Neural cell (in vitro differentiated cells): ENCODE data around the gene HNRNPM. TPM values are rescaled to one million over a fixed set of nuclear protein-coding genes. Genes with fewer than 3 reads are reported as not detected.

Source experiments
- H2AFZ ChIP-seq: fragments of 200-600, 300-800 bp; sonication (generic), shearing (Covaris generic); 2 replicates; pipeline ENCODE4 v1.6.0; 2014; ENCODE audit warnings: low read depth, mild to moderate bottlenecking, antibody characterized with exemption, low read length, moderate library complexity
- H3F3A ChIP-seq: fragments of 200-600 bp; shearing (Covaris generic); 2 replicates; pipeline ENCODE4 v1.6.1; 2016; ENCODE audit warnings: mild to moderate bottlenecking, moderate library complexity, mixed read lengths, antibody characterized with exemption, low read length; ENCODE audit not compliant: insufficient read depth, poor library complexity, severe bottlenecking
- H3K27ac ChIP-seq: fragments of 200-600, 300-800 bp; sonication (generic), shearing (Covaris generic); 2 replicates; pipeline ENCODE4 v1.5.1; 2014; ENCODE audit warnings: mild to moderate bottlenecking, low read length, moderate library complexity
- H3K27me3 ChIP-seq: fragments of 300-800, 200-600 bp; sonication (generic), shearing (Covaris generic); 2 replicates; pipeline ENCODE4 v1.6.0; 2014; ENCODE audit warnings: mild to moderate bottlenecking, low read depth, low read length, moderate library complexity; ENCODE audit not compliant: insufficient read depth
- H3K36me3 ChIP-seq: fragments of 300-800, 200-600 bp; sonication (generic), shearing (Covaris generic); 2 replicates; pipeline ENCODE4 v1.5.1; 2014; ENCODE audit warnings: mild to moderate bottlenecking, antibody characterized with exemption, low read length, moderate library complexity; ENCODE audit not compliant: insufficient read depth
- H3K4me2 ChIP-seq: fragments of 300-800, 200-600 bp; sonication (generic), shearing (Covaris generic); 2 replicates; pipeline ENCODE4 v1.6.0; 2014; ENCODE audit warnings: mild to moderate bottlenecking, low read length
- H3K4me3 ChIP-seq: fragments of 300-800, 200-600 bp; sonication (generic), shearing (Covaris generic); 2 replicates; pipeline ENCODE4 v1.5.1; 2014; ENCODE audit warnings: mild to moderate bottlenecking, low read length, moderate library complexity
- H3K79me2 ChIP-seq: fragments of 200-600 bp; shearing (Covaris generic); replicated peaks from 2 replicates; pipeline ENCODE4 v1.6.0; 2014; ENCODE audit warnings: mild to moderate bottlenecking, low read length, moderate library complexity; ENCODE audit not compliant: insufficient read depth
- H3K9ac ChIP-seq: fragments of 300-800, 200-600 bp; sonication (generic), shearing (Covaris generic); 2 replicates; pipeline ENCODE4 v1.6.1; 2016; ENCODE audit warnings: mild to moderate bottlenecking, low read length, mixed read lengths
- H3K9me2 ChIP-seq: fragments of 200-600 bp; shearing (Covaris generic); 2 replicates; pipeline ENCODE4 v1.6.1; 2016; ENCODE audit warnings: mild to moderate bottlenecking, low read length, mixed read lengths; ENCODE audit not compliant: insufficient read depth
- H3K9me3 ChIP-seq: fragments of 200-600, 300-800 bp; sonication (generic), shearing (Covaris generic); 2 replicates; pipeline ENCODE4 v1.6.1; 2016; ENCODE audit warnings: mild to moderate bottlenecking, mixed run types, low read length, moderate library complexity, mixed read lengths
- H4K20me1 ChIP-seq: fragments of 200-600 bp; shearing (Covaris generic); 2 replicates; pipeline ENCODE4 v1.6.1; 2016; ENCODE audit warnings: mild to moderate bottlenecking, mixed run types; ENCODE audit not compliant: insufficient read depth
- CTCF ChIP-seq: fragments of 450-650 bp; IDR thresholded peaks from 2 replicates; pipeline ENCODE4 v1.5.1; 2014; ENCODE audit warnings: antibody characterized with exemption, mild to moderate bottlenecking, moderate library complexity; ENCODE audit not compliant: poor library complexity, severe bottlenecking
- EP300 ChIP-seq: fragments of 450-650 bp; conservative IDR thresholded peaks from 2 replicates; pipeline ENCODE4 v1.6.1; 2014; ENCODE audit warnings: antibody characterized with exemption, mild to moderate bottlenecking, moderate library complexity; ENCODE audit not compliant: poor library complexity, severe bottlenecking
- EZH2 ChIP-seq: fragments of 200-600, 300-800 bp; shearing (Covaris generic), sonication (generic); IDR thresholded peaks from 2 replicates; pipeline ENCODE4 v1.6.1; 2014; ENCODE audit warnings: antibody characterized with exemption, low read length, borderline replicate concordance, mild to moderate bottlenecking; ENCODE audit not compliant: insufficient read depth, poor library complexity, severe bottlenecking
- MXI1 ChIP-seq: fragments of 450-650 bp; conservative IDR thresholded peaks from 2 replicates; pipeline ENCODE4 v1.6.1; 2014; ENCODE audit warnings: antibody characterized with exemption, mild to moderate bottlenecking; ENCODE audit not compliant: poor library complexity, severe bottlenecking
- POLR2AphosphoS5 ChIP-seq: IDR thresholded peaks from 2 replicates; pipeline ENCODE4 v1.6.1; 2012
- RAD21 ChIP-seq: fragments of 450-650 bp; conservative IDR thresholded peaks from 2 replicates; pipeline ENCODE4 v1.6.1; 2014; ENCODE audit warnings: antibody characterized with exemption, mild to moderate bottlenecking, moderate library complexity
- REST ChIP-seq: IDR thresholded peaks from 2 replicates; pipeline ENCODE4 v1.6.1; 2012; ENCODE audit warnings: borderline replicate concordance
- SMC3 ChIP-seq: fragments of 450-650 bp; conservative IDR thresholded peaks from 2 replicates; pipeline ENCODE4 v1.6.1; 2014; ENCODE audit warnings: antibody characterized with exemption, mild to moderate bottlenecking, moderate library complexity; ENCODE audit not compliant: poor library complexity
- TAF1 ChIP-seq: IDR thresholded peaks from 2 replicates; pipeline ENCODE4 v1.6.1; 2012; ENCODE audit warnings: low read depth
- polyA plus RNA-seq: library from polyadenylated mRNA; depleted of rRNA; stranded (reverse); fragments of >200 nt; gene quantifications from 2 replicates; pipeline ENCODE4 v1.2.3, GENCODE V29; 2014

HNRNPM gene
- polyA plus RNA-seq, 1 donor from 2014 or later, result 91.7 TPM

- Histone ChIP-seq H3K27ac (no peak overlapping the region), H3K36me3 (no peaks in the 10 kb centered on the region), H3K9ac (no peak overlapping the region), H3K4me2 (no peak overlapping the region), H3K4me3 (no peak overlapping the region), H4K20me1 (no peaks in the 10 kb centered on the region), H3F3A (no peaks in the 10 kb centered on the region), H3K9me2 (no peaks in the 10 kb centered on the region), H3K79me2 (no peaks in the 10 kb centered on the region), H3K9me3 (no peaks in the 10 kb centered on the region), H2AFZ (no peak overlapping the region), H3K27me3 (no peaks in the 10 kb centered on the region)
- no peak for TF ChIP-seq CTCF
- no peak for TF ChIP-seq RAD21
- TF ChIP-seq SMC3, result no peak
- no peak for TF ChIP-seq POLR2AphosphoS5
- no peak for TF ChIP-seq EZH2
- TF ChIP-seq TAF1, result no peak
- no peak for TF ChIP-seq REST
- no peak for TF ChIP-seq MXI1
Measured at GRCh38 chr19:8426283-8426682, 18.5 kb upstream of the HNRNPM start.

- Histone ChIP-seq H2AFZ (no peak overlapping the region), H3K9me3 (no peaks in the 10 kb centered on the region), H3K9me2 (no peaks in the 10 kb centered on the region), H3K9ac (no peak overlapping the region), H3K4me2 (no peak overlapping the region), H3K36me3 (no peaks in the 10 kb centered on the region), H3K27me3 (no peaks in the 10 kb centered on the region), H3K27ac (no peak overlapping the region), H3K79me2 (no peaks in the 10 kb centered on the region), H4K20me1 (no peaks in the 10 kb centered on the region), H3F3A (no peaks in the 10 kb centered on the region), H3K4me3 (no peak overlapping the region)
- no peak for TF ChIP-seq POLR2AphosphoS5
Measured at GRCh38 chr19:8429044-8429443, 15.7 kb upstream of the HNRNPM start.

- TF ChIP-seq POLR2AphosphoS5, result no peak
- TF ChIP-seq MXI1, result no peak
- TF ChIP-seq REST, result no peak
- TF ChIP-seq TAF1, result no peak
- no peak for TF ChIP-seq CTCF
- TF ChIP-seq EZH2, result no peak
- TF ChIP-seq SMC3, result no peak
- no peak for TF ChIP-seq RAD21
- no peak for TF ChIP-seq EP300
- Histone ChIP-seq H3K79me2 (no peaks in the 10 kb centered on the region), H3K27ac (no peak overlapping the region), H3K36me3 (no peaks in the 10 kb centered on the region), H3K4me3 (no peak overlapping the region), H4K20me1 (no peaks in the 10 kb centered on the region), H3K9me3 (no peaks in the 10 kb centered on the region), H3F3A (no peaks in the 10 kb centered on the region), H3K9me2 (no peaks in the 10 kb centered on the region), H3K27me3 (no peaks in the 10 kb centered on the region), H2AFZ (no peak overlapping the region), H3K9ac (no peak overlapping the region), H3K4me2 (no peak overlapping the region)
Measured at GRCh38 chr19:8429826-8430225, 14.9 kb upstream of the HNRNPM start.
